Esophagus muscularis mucosa (tissue), 4 donors: ENCODE data around the gene HDLBP. TPM values are rescaled to one million over a fixed set of nuclear protein-coding genes. Genes with fewer than 3 reads are reported as not detected.

Source experiments
- DNase-seq: peaks from one replicate; pipeline ENCODE4 v3.0.0-alpha.2; 2017; ENCODE audit errors: extremely low spot score
- H3K27ac ChIP-seq, 4 donors: fragments of 200-600 bp; sonication (generic); replicated peaks in 1 of 4; 1 replicate in 3 of 4; 2 replicates in 1 of 4; pipeline ENCODE4 v1.5.1; 2016 to 2019; ENCODE audit warnings: mild to moderate bottlenecking in 1 of 4
- H3K27me3 ChIP-seq, 4 donors: fragments of 200-600 bp; sonication (generic); one replicate each; pipeline versions ENCODE4 v1.5.1 to v1.6.0; 2016 to 2019
- H3K36me3 ChIP-seq, 4 donors: fragments of 200-600 bp; sonication (generic); one replicate each; pipeline ENCODE4 v1.5.1; 2016 to 2019
- H3K4me1 ChIP-seq, 4 donors: fragments of 200-600 bp; sonication (generic); one replicate each; pipeline ENCODE4 v1.5.1; 2016 to 2019
- H3K4me3 ChIP-seq, 4 donors: fragments of 200-600 bp; sonication (generic); 1 replicate in 2 of 4; 2 replicates in 2 of 4; pipeline ENCODE4 v1.5.1; 2016 to 2019; ENCODE audit warnings: mild to moderate bottlenecking in 4 of 4, moderate library complexity in 1 of 4
- H3K9me3 ChIP-seq, 4 donors: fragments of 200-600 bp; sonication (generic); 1 replicate in 3 of 4; 2 replicates in 1 of 4; pipeline ENCODE4 v1.5.1; 2016 to 2019
- EP300 ChIP-seq: sonication (generic); formaldehyde crosslinking; IDR thresholded peaks from one replicate; pipeline ENCODE4 v1.6.1; 2017; ENCODE audit warnings: antibody characterized with exemption
- POLR2A ChIP-seq: fragments of 450-650 bp; IDR thresholded peaks from one replicate; pipeline ENCODE4 v1.6.1; 2017; ENCODE audit warnings: antibody characterized with exemption, moderate library complexity, mild to moderate bottlenecking, low read depth
- POLR2AphosphoS5 ChIP-seq, 2 donors: sonication (generic); formaldehyde crosslinking; IDR thresholded peaks; one replicate each; pipeline ENCODE4 v1.6.1; 2017; ENCODE audit warnings: antibody characterized with exemption in 2 of 2
- WGBS: methylation state at CpG from one replicate; pipeline ENCODE4 v1.1.5; 2018; 5-methylcytosine and 5-hydroxymethylcytosine counted together
- intact Hi-C: fragments of 100-400 bp; cut with DNase I; formaldehyde crosslinking; loops from one replicate; pipeline ENCODE4 v1.15.1; 2023
- total RNA-seq, 4 donors: library from RNA; depleted of rRNA; stranded (reverse); fragments of >200 nt; gene quantifications; one replicate each; pipeline versions ENCODE4 v1.1.0 to v1.2.1, GENCODE V29; 2016
- TF ChIP-seq, protein P1 (sequence below), 3 experiments: fragments of 200-600 bp in 2 of 3; fragments of 450-650 bp in 1 of 3; sonication (generic) in 2 of 3; IDR thresholded peaks; one replicate each; pipeline ENCODE4 v1.5.1; 2017 to 2019; ENCODE audit warnings: antibody characterized with exemption in 3 of 3, mild to moderate bottlenecking in 2 of 3, moderate library complexity in 1 of 3

HDLBP gene
- total RNA-seq, 4 donors from 2014 or later = 263 to 479 (median 304) TPM

GRCh38 chr2:241288324-241288888, 27.1 kb downstream of the HDLBP start:
- intact Hi-C loops = no loop called here
- peak; percentile 53 for DNase-seq
- H3K27ac ChIP-seq = no peak overlapping the region

GRCh38 chr2:241286348-241287090, 29.0 kb downstream of the HDLBP start:
- peaks cover 0 to 3% (median 0%) of the 10 kb centered on the region in 4 donors for H3K36me3 ChIP-seq
- intact Hi-C loops = no loop called here
- H3K27ac ChIP-seq = no peak overlapping the region
- H3K27me3 ChIP-seq = no peaks in the 10 kb centered on the region
- WGBS = 84% methylated on average over 9 of the region's 9 CpGs
- no peaks in the 10 kb centered on the region for H3K9me3 ChIP-seq
- H3K4me3 ChIP-seq = no peak overlapping the region
- peak; percentile 19 for DNase-seq
- peaks cover 14 to 37% (median 33%) of the 10 kb centered on the region in 4 donors for H3K4me1 ChIP-seq
- TF ChIP-seq POLR2AphosphoS5 (IDR thresholded peaks at IDR 0.05) (no peak), EP300 (no peak), POLR2A (no peak)
- TF ChIP-seq, protein P1, sequence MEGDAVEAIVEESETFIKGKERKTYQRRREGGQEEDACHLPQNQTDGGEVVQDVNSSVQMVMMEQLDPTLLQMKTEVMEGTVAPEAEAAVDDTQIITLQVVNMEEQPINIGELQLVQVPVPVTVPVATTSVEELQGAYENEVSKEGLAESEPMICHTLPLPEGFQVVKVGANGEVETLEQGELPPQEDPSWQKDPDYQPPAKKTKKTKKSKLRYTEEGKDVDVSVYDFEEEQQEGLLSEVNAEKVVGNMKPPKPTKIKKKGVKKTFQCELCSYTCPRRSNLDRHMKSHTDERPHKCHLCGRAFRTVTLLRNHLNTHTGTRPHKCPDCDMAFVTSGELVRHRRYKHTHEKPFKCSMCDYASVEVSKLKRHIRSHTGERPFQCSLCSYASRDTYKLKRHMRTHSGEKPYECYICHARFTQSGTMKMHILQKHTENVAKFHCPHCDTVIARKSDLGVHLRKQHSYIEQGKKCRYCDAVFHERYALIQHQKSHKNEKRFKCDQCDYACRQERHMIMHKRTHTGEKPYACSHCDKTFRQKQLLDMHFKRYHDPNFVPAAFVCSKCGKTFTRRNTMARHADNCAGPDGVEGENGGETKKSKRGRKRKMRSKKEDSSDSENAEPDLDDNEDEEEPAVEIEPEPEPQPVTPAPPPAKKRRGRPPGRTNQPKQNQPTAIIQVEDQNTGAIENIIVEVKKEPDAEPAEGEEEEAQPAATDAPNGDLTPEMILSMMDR (IDR thresholded peaks at IDR 0.05) = no peak

More at GRCh38 chr2:241288324-241288888, 27.1 kb downstream of the HDLBP start:
- Histone ChIP-seq H3K9me3 (no peaks in the 10 kb centered on the region), H3K27me3 (no peaks in the 10 kb centered on the region), H3K36me3 (peaks cover 0 to 3% (median 0%) of the 10 kb centered on the region in 4 donors), H3K4me1 (peaks cover 14 to 31% (median 18%) of the 10 kb centered on the region in 4 donors), H3K4me3 (no peak overlapping the region)
- TF ChIP-seq EP300 = no peak
- no peak for TF ChIP-seq POLR2A
- TF ChIP-seq POLR2AphosphoS5 (IDR thresholded peaks at IDR 0.05) = no peak
- TF ChIP-seq, protein P1 (IDR thresholded peaks at IDR 0.05) = no peak
- WGBS = 77% methylated on average over 3 of the region's 3 CpGs

DNA sequence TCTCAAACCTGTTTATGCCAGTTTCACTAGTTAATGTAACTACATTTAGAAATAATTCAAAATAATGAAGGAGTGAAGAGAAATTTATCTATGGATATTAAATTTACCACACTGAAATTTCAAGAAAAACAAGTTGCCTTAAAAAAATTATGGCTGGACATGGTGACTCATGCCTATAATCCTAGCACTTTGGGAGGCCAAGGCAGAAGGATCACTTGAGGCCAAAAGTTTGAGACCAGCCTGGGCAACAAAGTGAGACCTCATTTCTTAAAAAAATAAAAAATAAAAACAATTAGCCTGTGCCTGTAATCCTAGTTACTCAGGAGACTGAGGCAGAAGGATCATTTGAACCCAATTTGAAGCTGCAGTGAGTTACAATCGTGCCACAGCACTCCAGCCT, 29.9 kb downstream of the HDLBP start:
- 93% methylated on average over 1 of the region's 1 CpG for WGBS

DNA sequence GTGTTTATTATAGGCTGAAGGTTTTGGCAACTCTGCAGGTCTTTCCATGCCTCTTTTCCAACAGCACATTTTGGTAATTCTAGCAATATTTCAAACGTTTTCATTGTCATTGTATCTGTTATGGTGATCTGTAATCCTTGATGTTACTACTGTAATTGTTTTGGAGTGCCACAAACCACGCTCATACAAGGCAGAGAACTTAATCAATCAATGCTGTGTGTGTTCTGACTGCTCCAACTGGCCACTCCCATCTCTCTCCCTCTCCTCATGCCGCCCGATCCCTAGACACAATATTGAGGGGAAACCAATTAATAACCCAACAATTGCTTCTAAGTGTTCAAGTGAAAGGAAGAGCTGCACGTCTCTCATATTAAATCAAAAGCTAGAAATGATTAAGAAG, 32.9 kb downstream of the HDLBP start:
- DNase-seq = peak; percentile 34
- WGBS = 38% methylated on average over 5 of the region's 5 CpGs
- Histone ChIP-seq H3K27me3 (no peaks in the 10 kb centered on the region), H3K4me1 (peaks cover 0 to 31% (median 22%) of the 10 kb centered on the region in 4 donors), H3K9me3 (no peaks in the 10 kb centered on the region), H3K27ac (no peak overlapping the region), H3K36me3 (peaks cover 0 to 3% (median 0%) of the 10 kb centered on the region in 4 donors), H3K4me3 (no peak overlapping the region)
- intact Hi-C loops = no loop called here
- TF ChIP-seq, protein P1 (IDR thresholded peaks at IDR 0.05) = no peak
- TF ChIP-seq EP300 (no peak), POLR2A (no peak), POLR2AphosphoS5 (IDR thresholded peaks at IDR 0.05) (no peak)

More for the DNA sequence above, 29.9 kb downstream of the HDLBP start:
- Histone ChIP-seq H3K36me3 (peaks cover 0 to 3% (median 0%) of the 10 kb centered on the region in 4 donors), H3K27ac (no peak overlapping the region), H3K4me1 (peaks cover 14 to 37% (median 36%) of the 10 kb centered on the region in 4 donors), H3K4me3 (no peak overlapping the region), H3K9me3 (no peaks in the 10 kb centered on the region), H3K27me3 (no peaks in the 10 kb centered on the region)
- TF ChIP-seq EP300 (no peak), POLR2AphosphoS5 (IDR thresholded peaks at IDR 0.05) (no peak), POLR2A (no peak)
- TF ChIP-seq, protein P1 (IDR thresholded peaks at IDR 0.05) = no peak
- DNase-seq = peak; percentile 45
- intact Hi-C loops = no loop called here
